Endothelial cell of umbilical vein (primary cell): ENCODE results near the gene CMA1. TPM values are rescaled to one million over a fixed set of nuclear protein-coding genes. Genes with fewer than 3 reads are reported as not detected.

Source experiments
- Bru-seq: library from RNA; stranded (reverse); fragments of 400-500 nt; gene quantifications from one replicate; lab custom pipeline; 2021; lab: Mats Ljungman, UMichigan
- BruChase-seq, 2 experiments: library from RNA; stranded (reverse); fragments of 400-500 nt; gene quantifications; one replicate each; lab custom pipeline; 2021; lab: Mats Ljungman, UMichigan
- BruUV-seq: library from RNA; stranded (reverse); fragments of 400-500 nt; replicated peaks from 2 replicates; lab custom pipeline; 2021; lab: Mats Ljungman, UMichigan
- CTCF ChIA-PET: fragments of 300-600, 350-600 bp; sonication (Branson Sonifier 250); formaldehyde crosslinking; loops from one replicate; lab custom pipeline; 2021; ENCODE audit warnings: antibody characterized with exemption, inconsistent platforms; lab: Charles Lee
- POLR2A ChIA-PET: fragments of 300-600, 350-600 bp; sonication (Branson Sonifier 250); formaldehyde crosslinking; loops from one replicate; lab custom pipeline; 2021; ENCODE audit warnings: antibody characterized with exemption, inconsistent platforms; lab: Charles Lee
- DNase-seq: peaks from one replicate; pipeline ENCODE4 v3.0.0-alpha.2; 2011; ENCODE audit warnings: low read depth, low spot score
- FAIRE-seq: peaks from 2 replicates; lab custom pipeline; 2011; peaks lifted over from hg19 to GRCh38; lab: Jason Lieb, UNC
- H2AFZ ChIP-seq: 2 replicates; pipeline ENCODE4 v1.6.0; 2012; ENCODE audit warnings: low read depth, low read length, control low read depth, inconsistent platforms
- H3K27ac ChIP-seq: 2 replicates; pipeline ENCODE4 v1.5.1; 2011; ENCODE audit warnings: low read depth, mild to moderate bottlenecking, control low read depth, low read length, moderate library complexity; ENCODE audit not compliant: insufficient read depth
- H3K27me3 ChIP-seq, 2 experiments: 2 replicates each; pipeline versions ENCODE4 v1.6.0 to v1.6.1; 2011; ENCODE audit warnings: low read length in 2 of 2, mixed read lengths in 1 of 2; ENCODE audit not compliant: control insufficient read depth in 2 of 2, insufficient read depth in 2 of 2
- H3K36me3 ChIP-seq, 2 experiments: 2 replicates in 1 of 2; 3 replicates in 1 of 2; pipeline ENCODE4 v1.5.1; 2011; ENCODE audit warnings: low read length in 2 of 2, mild to moderate bottlenecking in 1 of 2, moderate library complexity in 1 of 2; ENCODE audit not compliant: control insufficient read depth in 2 of 2, insufficient read depth in 2 of 2; ENCODE audit errors: extremely low read depth in 1 of 2
- H3K4me1 ChIP-seq: 3 replicates; pipeline ENCODE4 v1.5.1; 2011; ENCODE audit warnings: mild to moderate bottlenecking, low read length; ENCODE audit not compliant: control insufficient read depth, insufficient read depth; ENCODE audit errors: extremely low read depth
- H3K4me2 ChIP-seq: 2 replicates; pipeline ENCODE4 v1.6.1; 2011; ENCODE audit warnings: low read length, control low read depth, mixed read lengths; ENCODE audit not compliant: insufficient read depth
- H3K4me3 ChIP-seq, 3 experiments: fragments of 200-600 bp in 1 of 3; sonication (generic), shearing (Covaris generic) in 1 of 3; replicated peaks in 1 of 3; 2 replicates each; pipeline ENCODE4 v1.5.1; 2011 to 2016; ENCODE audit warnings: control low read depth in 3 of 3, low read length in 3 of 3, mild to moderate bottlenecking in 2 of 3, inconsistent platforms in 1 of 3, low read depth in 1 of 3, moderate library complexity in 1 of 3; ENCODE audit not compliant: insufficient read depth in 1 of 3
- H3K79me2 ChIP-seq: 2 replicates; pipeline ENCODE4 v1.6.0; 2012; ENCODE audit warnings: low read length, inconsistent platforms; ENCODE audit not compliant: control insufficient read depth, insufficient read depth
- H3K9ac ChIP-seq: replicated peaks from 2 replicates; pipeline ENCODE3; 2011; ENCODE audit warnings: low read length, control low read depth; ENCODE audit not compliant: insufficient read depth; ENCODE audit errors: extremely low read depth
- H3K9me1 ChIP-seq: replicated peaks from 3 replicates; pipeline ENCODE4 v1.6.0; 2011; ENCODE audit warnings: mild to moderate bottlenecking, low read length; ENCODE audit not compliant: control insufficient read depth, insufficient read depth; ENCODE audit errors: extremely low read depth
- H3K9me3 ChIP-seq: replicated peaks from 2 replicates; pipeline ENCODE4 v1.5.1; 2012; ENCODE audit warnings: low read length, inconsistent platforms; ENCODE audit not compliant: control insufficient read depth, insufficient read depth
- H4K20me1 ChIP-seq: replicated peaks from 2 replicates; pipeline ENCODE3; 2011; ENCODE audit warnings: mild to moderate bottlenecking, low read length; ENCODE audit not compliant: control insufficient read depth, insufficient read depth; ENCODE audit errors: extremely low read depth
- CTCF ChIP-seq, 2 donors: IDR thresholded peaks; 1 replicate in 1 of 2; 2 replicates in 1 of 2; pipeline ENCODE4 v1.5.1; 2011; ENCODE audit warnings: low read length in 2 of 2, mild to moderate bottlenecking in 2 of 2, moderate library complexity in 2 of 2, control low read depth in 1 of 2, inconsistent platforms in 1 of 2, low read depth in 1 of 2; ENCODE audit not compliant: insufficient read depth in 1 of 2; ENCODE audit errors: extremely low read depth in 1 of 2
- EZH2 ChIP-seq: IDR thresholded peaks from 2 replicates; pipeline ENCODE4 v1.6.1; 2012; ENCODE audit warnings: borderline replicate concordance, low read depth, mild to moderate bottlenecking, moderate library complexity, low read length, inconsistent platforms; ENCODE audit not compliant: severe bottlenecking
- FOS ChIP-seq: IDR thresholded peaks from 2 replicates; pipeline ENCODE4 v1.6.1; 2011; ENCODE audit warnings: mild to moderate bottlenecking, low read length, moderate library complexity, borderline replicate concordance; ENCODE audit not compliant: insufficient read depth
- GATA2 ChIP-seq: IDR thresholded peaks from 2 replicates; pipeline ENCODE4 v1.7.0; 2011; ENCODE audit warnings: low read depth, mild to moderate bottlenecking, moderate library complexity, mixed read lengths, low read length; ENCODE audit not compliant: insufficient read length, insufficient read depth
- JUN ChIP-seq: IDR thresholded peaks from 2 replicates; pipeline ENCODE4 v1.6.1; 2011; ENCODE audit warnings: borderline replicate concordance, low read depth; ENCODE audit not compliant: insufficient read length, insufficient read depth
- MYC ChIP-seq: IDR thresholded peaks from one replicate; pipeline ENCODE4 v1.6.1; 2011; ENCODE audit warnings: mild to moderate bottlenecking, low read depth, low read length
- POLR2A ChIP-seq: IDR thresholded peaks from 2 replicates; pipeline ENCODE4 v1.6.1; 2012; ENCODE audit warnings: low read depth, mild to moderate bottlenecking, control low read depth, low read length
- POLR2AphosphoS5 ChIP-seq: IDR thresholded peaks from 2 replicates; pipeline ENCODE4 v1.6.1; 2012; ENCODE audit warnings: low read depth, mild to moderate bottlenecking, control low read depth, low read length, moderate library complexity; ENCODE audit not compliant: insufficient read depth
- dilution Hi-C: fragments of 300-500 bp; cut with MboI; formaldehyde crosslinking; loops from one replicate; pipeline ENCODE4 v1.15.0; 2019; ENCODE audit warnings: low sequenced_read_pairs; ENCODE audit not compliant: extremely low pct_ligation_motif_present
- intact Hi-C: fragments of 100-400 bp; cut with micrococcal nuclease; formaldehyde crosslinking; loops from one replicate; pipeline ENCODE4 v1.10.0; 2022
- long read RNA-seq: library from polyadenylated mRNA; stranded (forward); transcript quantifications from one replicate; pipeline ENCODE4 v2.0.0, GENCODE V29; 2021
- polyA minus RNA-seq, 3 experiments: library from RNA; depleted of rRNA, polyadenylated mRNA; stranded (reverse); fragments of >200 nt; gene quantifications; 1 replicate in 1 of 3; 2 replicates in 2 of 3; pipeline ENCODE4 v1.2.3, GENCODE V29; 2011
- polyA plus RNA-seq, 4 experiments: library from polyadenylated mRNA; depleted of rRNA in 3 of 4; stranded (reverse) in 3 of 4; unstranded in 1 of 4; fragments of >200 nt; gene quantifications; 2 replicates each; pipeline versions ENCODE4 v1.2.1 to v1.2.3, GENCODE V29; 2011 to 2012; ENCODE audit warnings: missing spikeins in 1 of 4
- total RNA-seq: library from RNA; stranded (reverse); gene quantifications from 2 replicates; pipeline ENCODE4 v1.2.3, GENCODE V29; 2021
- TF ChIP-seq, protein P1 (sequence below): IDR thresholded peaks from 2 replicates; pipeline ENCODE4 v1.6.1; 2011; ENCODE audit not compliant: insufficient read depth, insufficient read length

CMA1 gene, protein sequence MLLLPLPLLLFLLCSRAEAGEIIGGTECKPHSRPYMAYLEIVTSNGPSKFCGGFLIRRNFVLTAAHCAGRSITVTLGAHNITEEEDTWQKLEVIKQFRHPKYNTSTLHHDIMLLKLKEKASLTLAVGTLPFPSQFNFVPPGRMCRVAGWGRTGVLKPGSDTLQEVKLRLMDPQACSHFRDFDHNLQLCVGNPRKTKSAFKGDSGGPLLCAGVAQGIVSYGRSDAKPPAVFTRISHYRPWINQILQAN
- total RNA-seq (not detected in 2 replicates), polyA plus RNA-seq (not detected in 2 replicates), polyA minus RNA-seq (not detected in 2 replicates), Bru-seq, nascent RNA (not detected), BruChase-seq, experiment 1, labeled RNA remaining after a 6-hour chase (not detected), BruChase-seq, experiment 2, labeled RNA remaining after a 2-hour chase (not detected)
- not detected in 2 replicates for polyA plus RNA-seq (2011; cell fraction: cytosol; rRNA removed)
- not detected in 2 replicates for polyA plus RNA-seq (2011; cell fraction: nucleus; rRNA removed)
- not detected in 2 replicates for polyA plus RNA-seq (2012)
- polyA minus RNA-seq (2011; cell fraction: cytosol; rRNA and poly(A)+ RNA removed) = not detected
- polyA minus RNA-seq (2011; cell fraction: nucleus; rRNA and poly(A)+ RNA removed) = not detected in 2 replicates
- long read RNA-seq = 0 reads

- no TSS peak for BruUV-seq
- Histone ChIP-seq H3K9me1 (no peaks in the 10 kb centered on the region), H3K79me2 (no peaks in the 10 kb centered on the region), H3K36me3 (no peaks in the 10 kb centered on the region), H2AFZ (no peak within 1 kb of the TSS), H3K9ac (no peak within 1 kb of the TSS), H4K20me1 (no peaks in the 10 kb centered on the region), H3K9me3 (no peaks in the 10 kb centered on the region), H3K27me3 (no peaks in the 10 kb centered on the region), H3K4me1 (no peaks in the 10 kb centered on the region), H3K4me2 (no peak within 1 kb of the TSS), H3K4me3 (no peak within 1 kb of the TSS), H3K27ac (no peak within 1 kb of the TSS)
- dilution Hi-C loops (no loop called here), intact Hi-C loops (no loop called here)
- FAIRE-seq = no peak
- POLR2A ChIA-PET = no interaction called here
- CTCF ChIA-PET = no interaction called here
- TF ChIP-seq, protein P1, sequence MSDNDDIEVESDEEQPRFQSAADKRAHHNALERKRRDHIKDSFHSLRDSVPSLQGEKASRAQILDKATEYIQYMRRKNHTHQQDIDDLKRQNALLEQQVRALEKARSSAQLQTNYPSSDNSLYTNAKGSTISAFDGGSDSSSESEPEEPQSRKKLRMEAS = no peak
- no peak for TF ChIP-seq POLR2AphosphoS5
- TF ChIP-seq JUN = no peak
- TF ChIP-seq CTCF (IDR thresholded peaks at IDR 0.05; ENCODE audit: extremely low read depth in 1 of 2, insufficient read depth in 1 of 2, low read depth in 1 of 2, low read length in 2 of 2) = no peak
- no peak for TF ChIP-seq MYC
- no peak for TF ChIP-seq GATA2
- no peak for TF ChIP-seq FOS
- no peak for TF ChIP-seq EZH2
- TF ChIP-seq POLR2A = no peak
- DNase-seq = no peak
These were observed at the start of gene CMA1 for GRCh38 chr14:24508155-24508840. Gene CMA1 (minus strand): TSS chr14:24508265. CDS start chr14:24508235, 30 bp downstream.
